ENCODE measurements around the gene PRKCE. TPM values are rescaled to one million over a fixed set of nuclear protein-coding genes. Genes with fewer than 3 reads are reported as not detected.

PRKCE gene
- total RNA-seq, 1 experiment from 2014 or later: 14.0 TPM

DNA sequence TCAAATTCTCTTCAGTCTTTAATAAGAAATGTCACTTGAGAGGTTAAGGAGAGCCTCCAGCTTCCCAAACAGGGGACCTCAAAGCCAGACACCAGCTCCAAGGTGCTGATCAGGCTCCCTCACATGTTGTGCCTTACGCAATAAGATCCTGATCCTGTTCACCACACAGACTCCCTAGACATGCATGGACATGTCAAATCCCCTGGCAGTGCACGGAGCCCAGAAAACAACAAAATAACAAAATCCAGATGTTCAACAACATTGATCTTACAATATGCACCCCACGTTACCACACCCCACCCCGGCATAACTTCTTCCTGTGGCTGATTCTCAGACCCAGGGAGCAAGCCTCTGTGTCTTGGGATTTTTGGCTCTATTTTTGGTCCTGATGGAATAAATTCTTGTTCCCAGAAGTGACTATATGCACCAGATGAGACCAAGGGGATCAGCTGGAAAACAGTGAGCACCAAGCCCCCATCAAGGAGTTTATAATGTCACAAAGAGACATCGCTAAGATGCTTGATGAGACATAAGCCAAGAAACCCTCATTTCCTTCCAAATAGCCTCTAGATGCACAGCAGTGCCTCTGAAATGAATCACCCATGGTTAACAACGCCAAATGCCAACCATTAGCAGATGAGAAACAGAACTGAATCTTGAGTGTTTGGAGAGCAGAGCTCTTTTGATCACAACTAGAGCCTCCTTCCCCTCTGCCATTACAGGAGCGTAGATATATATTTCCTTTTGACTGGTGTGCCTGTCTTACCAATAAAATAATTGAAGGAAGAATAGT lies 198.2 kb downstream of the PRKCE start:
- Histone ChIP-seq H3K27ac (ENCODE audit: low read length) (no peak overlapping the region), H3K36me3 (ENCODE audit: control insufficient read depth, insufficient read depth, low read length) (no peaks in the 10 kb centered on the region), H3K4me1 (ENCODE audit: control insufficient read depth, insufficient read depth, low read length) (0 out of 2 replicates have a peak, but pooled peaks cover 4% of the 10 kb centered on the region), H3K4me3 (ENCODE audit: low read depth in 2 of 2, low read length in 2 of 2) (no peak overlapping the region), H3K27me3 (ENCODE audit: control insufficient read depth, insufficient read depth, low read length) (no peaks in the 10 kb centered on the region), H3K9me3 (ENCODE audit: control insufficient read depth, insufficient read depth, low read depth, low read length) (no peaks in the 10 kb centered on the region)
- BruUV-seq (replicated peaks): no TSS peak
- intact Hi-C loops (cut with micrococcal nuclease; ENCODE audit: unreplicated experiment): no loop called here
- CTCF ChIA-PET: no interaction called here
- DNase-seq (ENCODE audit: low read depth, low spot score): no peak
- in situ Hi-C loops (cut with HindIII; ENCODE audit: low pct_unique_long_range_greater_than_20kb, low sequenced_read_pairs): no loop called here
- TF ChIP-seq POLR2AphosphoS5 (IDR thresholded peaks at IDR 0.05; ENCODE audit: low read depth, low read length) (no peak), TCF7L2 (IDR thresholded peaks at IDR 0.05; ENCODE audit: low read depth, low read length) (no peak), SIN3A (IDR thresholded peaks at IDR 0.05; ENCODE audit: borderline replicate concordance, insufficient read depth, low read depth, low read length) (no peak)
- TF ChIP-seq, protein P1, sequence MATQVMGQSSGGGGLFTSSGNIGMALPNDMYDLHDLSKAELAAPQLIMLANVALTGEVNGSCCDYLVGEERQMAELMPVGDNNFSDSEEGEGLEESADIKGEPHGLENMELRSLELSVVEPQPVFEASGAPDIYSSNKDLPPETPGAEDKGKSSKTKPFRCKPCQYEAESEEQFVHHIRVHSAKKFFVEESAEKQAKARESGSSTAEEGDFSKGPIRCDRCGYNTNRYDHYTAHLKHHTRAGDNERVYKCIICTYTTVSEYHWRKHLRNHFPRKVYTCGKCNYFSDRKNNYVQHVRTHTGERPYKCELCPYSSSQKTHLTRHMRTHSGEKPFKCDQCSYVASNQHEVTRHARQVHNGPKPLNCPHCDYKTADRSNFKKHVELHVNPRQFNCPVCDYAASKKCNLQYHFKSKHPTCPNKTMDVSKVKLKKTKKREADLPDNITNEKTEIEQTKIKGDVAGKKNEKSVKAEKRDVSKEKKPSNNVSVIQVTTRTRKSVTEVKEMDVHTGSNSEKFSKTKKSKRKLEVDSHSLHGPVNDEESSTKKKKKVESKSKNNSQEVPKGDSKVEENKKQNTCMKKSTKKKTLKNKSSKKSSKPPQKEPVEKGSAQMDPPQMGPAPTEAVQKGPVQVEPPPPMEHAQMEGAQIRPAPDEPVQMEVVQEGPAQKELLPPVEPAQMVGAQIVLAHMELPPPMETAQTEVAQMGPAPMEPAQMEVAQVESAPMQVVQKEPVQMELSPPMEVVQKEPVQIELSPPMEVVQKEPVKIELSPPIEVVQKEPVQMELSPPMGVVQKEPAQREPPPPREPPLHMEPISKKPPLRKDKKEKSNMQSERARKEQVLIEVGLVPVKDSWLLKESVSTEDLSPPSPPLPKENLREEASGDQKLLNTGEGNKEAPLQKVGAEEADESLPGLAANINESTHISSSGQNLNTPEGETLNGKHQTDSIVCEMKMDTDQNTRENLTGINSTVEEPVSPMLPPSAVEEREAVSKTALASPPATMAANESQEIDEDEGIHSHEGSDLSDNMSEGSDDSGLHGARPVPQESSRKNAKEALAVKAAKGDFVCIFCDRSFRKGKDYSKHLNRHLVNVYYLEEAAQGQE (IDR thresholded peaks at IDR 0.05; ENCODE audit: insufficient read depth in 1 of 2, low read depth in 2 of 2, low read length in 1 of 2): no peak
- TF ChIP-seq, protein P2, sequence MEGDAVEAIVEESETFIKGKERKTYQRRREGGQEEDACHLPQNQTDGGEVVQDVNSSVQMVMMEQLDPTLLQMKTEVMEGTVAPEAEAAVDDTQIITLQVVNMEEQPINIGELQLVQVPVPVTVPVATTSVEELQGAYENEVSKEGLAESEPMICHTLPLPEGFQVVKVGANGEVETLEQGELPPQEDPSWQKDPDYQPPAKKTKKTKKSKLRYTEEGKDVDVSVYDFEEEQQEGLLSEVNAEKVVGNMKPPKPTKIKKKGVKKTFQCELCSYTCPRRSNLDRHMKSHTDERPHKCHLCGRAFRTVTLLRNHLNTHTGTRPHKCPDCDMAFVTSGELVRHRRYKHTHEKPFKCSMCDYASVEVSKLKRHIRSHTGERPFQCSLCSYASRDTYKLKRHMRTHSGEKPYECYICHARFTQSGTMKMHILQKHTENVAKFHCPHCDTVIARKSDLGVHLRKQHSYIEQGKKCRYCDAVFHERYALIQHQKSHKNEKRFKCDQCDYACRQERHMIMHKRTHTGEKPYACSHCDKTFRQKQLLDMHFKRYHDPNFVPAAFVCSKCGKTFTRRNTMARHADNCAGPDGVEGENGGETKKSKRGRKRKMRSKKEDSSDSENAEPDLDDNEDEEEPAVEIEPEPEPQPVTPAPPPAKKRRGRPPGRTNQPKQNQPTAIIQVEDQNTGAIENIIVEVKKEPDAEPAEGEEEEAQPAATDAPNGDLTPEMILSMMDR (IDR thresholded peaks at IDR 0.05): no peak
- no peak for ATAC-seq
- POLR2A ChIA-PET: no interaction called here

DNA sequence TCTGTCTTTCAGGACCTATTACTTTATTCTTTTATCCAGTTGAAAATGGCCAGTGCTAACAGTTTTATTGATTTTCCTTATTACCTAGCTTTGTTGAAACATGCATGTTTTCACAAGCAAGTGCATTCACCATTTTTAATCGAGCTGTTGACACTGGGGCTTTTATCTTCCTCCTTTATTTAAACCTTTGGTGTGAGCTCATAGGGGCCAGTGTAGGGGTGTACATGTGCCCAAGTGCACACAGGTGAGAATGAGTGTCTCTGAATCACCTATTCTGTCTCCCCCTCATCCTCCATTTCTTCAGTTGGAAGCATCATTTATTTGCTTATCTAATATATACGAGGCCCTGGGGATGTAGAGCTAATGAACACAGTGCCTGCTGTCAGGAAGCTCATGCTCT lies 199.1 kb downstream of the PRKCE start:
- TF ChIP-seq TCF7L2 (IDR thresholded peaks at IDR 0.05; ENCODE audit: low read depth, low read length): no peak
- no peak for TF ChIP-seq POLR2AphosphoS5 (IDR thresholded peaks at IDR 0.05; ENCODE audit: low read depth, low read length)
- TF ChIP-seq, protein P1 (IDR thresholded peaks at IDR 0.05; ENCODE audit: insufficient read depth in 1 of 2, low read depth in 2 of 2, low read length in 1 of 2): no peak
- TF ChIP-seq, protein P2 (IDR thresholded peaks at IDR 0.05): no peak
- TF ChIP-seq SIN3A (IDR thresholded peaks at IDR 0.05; ENCODE audit: borderline replicate concordance, insufficient read depth, low read depth, low read length): no peak
- no peaks in the 10 kb centered on the region for H3K36me3 ChIP-seq (ENCODE audit: control insufficient read depth, insufficient read depth, low read length)
- no peak overlapping the region for H3K4me3 ChIP-seq (ENCODE audit: low read depth in 2 of 2, low read length in 2 of 2)
- DNase-seq (ENCODE audit: low read depth, low spot score) (no peak), ATAC-seq (no peak)
- no peak overlapping the region for H3K27ac ChIP-seq (ENCODE audit: low read length)
- intact Hi-C loops (cut with micrococcal nuclease; ENCODE audit: unreplicated experiment): no loop called here
- CTCF ChIA-PET: no interaction called here
- BruUV-seq (replicated peaks): no TSS peak
- POLR2A ChIA-PET: no interaction called here
- H3K4me1 ChIP-seq (ENCODE audit: control insufficient read depth, insufficient read depth, low read length): peaks cover 7% of the 10 kb centered on the region; the same call in 1 of the 2 replicates
- no peaks in the 10 kb centered on the region for H3K9me3 ChIP-seq (ENCODE audit: control insufficient read depth, insufficient read depth, low read depth, low read length)
- no peaks in the 10 kb centered on the region for H3K27me3 ChIP-seq (ENCODE audit: control insufficient read depth, insufficient read depth, low read length)
- in situ Hi-C loops (cut with HindIII; ENCODE audit: low pct_unique_long_range_greater_than_20kb, low sequenced_read_pairs): no loop called here
